SK-N-MC (cell line): ENCODE measurements around the gene LRRC43.
A peak's percentile ranks its signal among the peaks of the same experiment; 100 is the strongest.
"Not testable (repeated sequence)": the region's sequence is repeated elsewhere in the genome, so short reads cannot be mapped to it uniquely, and the experiment has no call there.

Source experiments
- DNase-seq: peaks from one replicate; pipeline ENCODE4 v3.0.0-alpha.2; 2011; ENCODE audit warnings: low read depth, low spot score
- H3K27ac ChIP-seq: fragments of 200-600 bp; sonication (generic); 2 replicates; pipeline ENCODE4 v1.5.1; 2016; ENCODE audit warnings: mixed run types
- H3K36me3 ChIP-seq: fragments of 200-600 bp; sonication (generic); 2 replicates; pipeline ENCODE4 v1.6.1; 2017; ENCODE audit warnings: antibody characterized with exemption, low read length, mixed read lengths; ENCODE audit not compliant: insufficient read depth
- H3K4me3 ChIP-seq: fragments of 200-600 bp; sonication (generic); 2 replicates; pipeline ENCODE4 v1.5.1; 2016
- H3K9ac ChIP-seq: fragments of 200-600 bp; sonication (generic); 2 replicates; pipeline ENCODE4 v1.8.0; 2017; ENCODE audit warnings: mixed run types, mixed read lengths; ENCODE audit not compliant: insufficient read length
- H3K9me3 ChIP-seq: fragments of 200-600 bp; sonication (generic); 2 replicates; pipeline ENCODE4 v1.6.1; 2017; ENCODE audit warnings: low read depth, mild to moderate bottlenecking, antibody characterized with exemption, low read length, moderate library complexity, mixed read lengths
- EZH2 ChIP-seq: fragments of 200-600 bp; sonication (generic); IDR thresholded peaks from one replicate; pipeline ENCODE4 v1.6.1; 2017; ENCODE audit warnings: antibody characterized with exemption
- FOXP2 ChIP-seq: optimal IDR thresholded peaks from 2 replicates; pipeline ENCODE3; 2011; ENCODE audit warnings: mild to moderate bottlenecking, moderate library complexity; ENCODE audit not compliant: insufficient read depth; ENCODE audit errors: extremely low read length, control extremely low read depth
- POLR2AphosphoS5 ChIP-seq: IDR thresholded peaks from 2 replicates; pipeline ENCODE4 v1.6.1; 2012; ENCODE audit warnings: mild to moderate bottlenecking, low read depth, low read length, borderline replicate concordance

LRRC43 gene

GRCh38 chr12:122197612-122197966 is 14.7 kb downstream of the LRRC43 start:
- TF ChIP-seq EZH2 (no peak), POLR2AphosphoS5 (no peak), FOXP2 (no peak)
- Histone ChIP-seq H3K4me3 (no peak overlapping the region), H3K27ac (no peak overlapping the region), H3K9me3 (no peaks in the 10 kb centered on the region; the same call in 1 of the 2 replicates), H3K36me3 (no peaks in the 10 kb centered on the region), H3K9ac (no peak overlapping the region)
- no peak for DNase-seq

GRCh38 chr12:122199484-122200355 is 16.8 kb downstream of the LRRC43 start:
- Histone ChIP-seq H3K4me3 (peak overlapping the region; percentile 57; the same call in 1 of the 2 replicates), H3K27ac (no peak overlapping the region), H3K9me3 (no peaks in the 10 kb centered on the region; the same call in 1 of the 2 replicates), H3K36me3 (no peaks in the 10 kb centered on the region), H3K9ac (no peak overlapping the region)
- no peak for DNase-seq
- TF ChIP-seq EZH2, result no peak

GRCh38 chr12:122200541-122201175 is 17.7 kb downstream of the LRRC43 start:
- no peak for TF ChIP-seq EZH2
- TF ChIP-seq POLR2AphosphoS5, result no peak
- no peak for TF ChIP-seq FOXP2
- DNase-seq, result no peak

GRCh38 chr12:122201381-122201780 is 18.5 kb downstream of the LRRC43 start:
- TF ChIP-seq FOXP2 (no peak), EZH2 (no peak), POLR2AphosphoS5 (no peak)
- H3K9me3 ChIP-seq, result no peaks in the 10 kb centered on the region
- no peak for DNase-seq
- no peaks in the 10 kb centered on the region for H3K36me3 ChIP-seq
- no peak overlapping the region for H3K9ac ChIP-seq
- H3K27ac ChIP-seq, result no peak overlapping the region
- no peak overlapping the region for H3K4me3 ChIP-seq

More at GRCh38 chr12:122200541-122201175, 17.7 kb downstream of the LRRC43 start:
- H3K9ac ChIP-seq, result no peak overlapping the region
- no peaks in the 10 kb centered on the region for H3K9me3 ChIP-seq
- no peak overlapping the region for H3K4me3 ChIP-seq
- no peaks in the 10 kb centered on the region for H3K36me3 ChIP-seq
- H3K27ac ChIP-seq, result no peak overlapping the region

- Histone ChIP-seq H3K4me3 (no peak overlapping the region), H3K36me3 (peaks cover 3% of the 10 kb centered on the region; the same call in 1 of the 2 replicates), H3K27ac (no peak overlapping the region; the same call in 1 of the 2 replicates), H3K9me3 (no peaks in the 10 kb centered on the region), H3K9ac (no peak overlapping the region)
- TF ChIP-seq EZH2 (no peak), POLR2AphosphoS5 (no peak), FOXP2 (no peak)
- DNase-seq, result no peak
Measured at GRCh38 chr12:122202017-122202416, 19.1 kb downstream of the LRRC43 start.

- H3K9me3 ChIP-seq, DNase-seq, H3K9ac ChIP-seq: not testable (repeated sequence)
- Histone ChIP-seq H3K27ac (0 out of 2 replicates have a peak overlapping the region, but pooled peaks have one; percentile 0), H3K4me3 (peak overlapping the region; percentile 82), H3K36me3 (peaks cover 11% of the 10 kb centered on the region; the same call in 1 of the 2 replicates)
Measured at GRCh38 chr12:122202811-122203210, 19.9 kb downstream of the LRRC43 start.

- no peak for DNase-seq
- TF ChIP-seq FOXP2, result no peak
- TF ChIP-seq POLR2AphosphoS5, result peak; percentile 58; the same call in 1 of the 2 replicates
- Histone ChIP-seq H3K4me3 (peak within 1 kb of the TSS; percentile 82), H3K9ac (no peak within 1 kb of the TSS), H3K27ac (0 out of 2 replicates have a peak within 1 kb of the TSS, but pooled peaks have one; percentile 0), H3K36me3 (peaks cover 18% of the 10 kb centered on the region; the same call in 1 of the 2 replicates), H3K9me3 (no peaks in the 10 kb centered on the region)
Measured at GRCh38 chr12:122203301-122204166, 20.6 kb downstream of the LRRC43 start, which contains the start of gene B3GNT4. TSS of gene B3GNT4 (plus strand) at chr12:122203709. CDS start at chr12:122204619, 910 bp downstream.
